HG03460 (cell line): Measurements from ENCODE around the gene ANKDD1B.
A peak's percentile ranks its signal among the peaks of the same experiment; 100 is the strongest.

Experiments
- ATAC-seq: cut with Tn5 transposase; IDR thresholded peaks from one replicate; pipeline ENCODE4 v1.9.1; 2021; ENCODE audit not compliant: unreplicated experiment

The ANKDD1B gene

GRCh38 chr5:75659791-75660450 lies 48.7 kb downstream of the ANKDD1B start:
- no peak for ATAC-seq

DNA sequence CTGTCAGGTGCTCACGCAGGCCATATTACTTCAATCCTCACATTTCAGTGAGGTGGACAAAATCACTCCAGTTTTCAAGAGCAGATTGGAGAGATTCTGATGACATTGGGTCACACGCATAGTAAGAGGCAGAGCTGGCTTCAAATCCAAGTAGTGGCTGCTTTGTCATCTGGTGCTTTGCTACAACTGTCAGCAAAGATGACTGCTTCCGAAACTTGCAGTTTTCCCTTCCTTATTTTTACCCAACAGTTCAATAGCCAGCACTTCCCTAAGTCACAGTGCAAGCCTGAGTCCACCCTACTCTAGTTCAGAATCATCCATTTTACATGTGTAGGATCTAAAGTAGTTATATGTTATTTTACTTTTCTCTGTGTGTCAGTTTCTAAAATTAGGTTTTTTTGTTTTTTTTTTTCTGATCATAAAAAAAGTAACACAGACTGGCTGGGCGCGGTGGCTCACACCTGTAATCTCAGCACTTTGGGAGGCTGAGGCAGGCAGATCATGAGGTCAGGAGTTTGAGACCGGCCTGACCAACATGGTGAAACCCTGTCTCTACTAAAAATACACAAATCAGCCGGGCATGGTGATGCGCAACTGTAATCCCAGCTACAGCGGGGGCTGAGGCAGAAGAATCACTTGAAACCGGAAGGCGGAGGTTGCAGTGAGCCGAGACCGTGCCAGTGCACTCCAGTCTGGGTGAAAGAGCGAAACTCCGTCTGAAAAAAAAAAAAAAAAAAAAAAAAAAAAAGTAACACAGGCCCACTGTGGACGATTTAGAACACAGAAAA lies 49.6 kb downstream of the ANKDD1B start:
- no peak for ATAC-seq

- no peak for ATAC-seq
Measured at GRCh38 chr5:75662061-75662460, 50.8 kb downstream of the ANKDD1B start.

- ATAC-seq, result no peak
Measured at GRCh38 chr5:75663579-75664284, 52.5 kb downstream of the ANKDD1B start.

GRCh38 chr5:75664979-75665378 lies 53.7 kb downstream of the ANKDD1B start:
- no peak for ATAC-seq

DNA sequence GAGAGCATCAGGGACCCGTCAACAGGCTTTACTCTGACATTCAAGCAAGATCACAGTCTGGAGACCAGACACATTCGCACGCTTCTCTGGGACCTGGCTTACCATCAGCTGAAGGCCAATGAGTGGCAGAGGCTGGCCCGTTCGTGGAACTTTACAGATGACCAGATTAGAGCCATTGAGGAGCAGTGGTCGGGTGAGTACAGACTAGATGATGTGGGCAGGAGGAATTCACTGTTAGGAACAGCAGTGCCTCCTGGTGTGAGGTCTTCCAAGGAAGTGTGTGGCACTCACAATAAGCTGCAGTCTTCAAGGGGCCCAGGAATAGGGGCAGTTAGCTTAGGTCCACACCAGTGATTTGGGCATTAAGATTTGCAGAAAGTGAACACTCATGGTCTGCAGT lies 55.5 kb downstream of the ANKDD1B start:
- no peak for ATAC-seq

- ATAC-seq, result no peak
Measured at GRCh38 chr5:75667586-75667985, 56.3 kb downstream of the ANKDD1B start.

DNA sequence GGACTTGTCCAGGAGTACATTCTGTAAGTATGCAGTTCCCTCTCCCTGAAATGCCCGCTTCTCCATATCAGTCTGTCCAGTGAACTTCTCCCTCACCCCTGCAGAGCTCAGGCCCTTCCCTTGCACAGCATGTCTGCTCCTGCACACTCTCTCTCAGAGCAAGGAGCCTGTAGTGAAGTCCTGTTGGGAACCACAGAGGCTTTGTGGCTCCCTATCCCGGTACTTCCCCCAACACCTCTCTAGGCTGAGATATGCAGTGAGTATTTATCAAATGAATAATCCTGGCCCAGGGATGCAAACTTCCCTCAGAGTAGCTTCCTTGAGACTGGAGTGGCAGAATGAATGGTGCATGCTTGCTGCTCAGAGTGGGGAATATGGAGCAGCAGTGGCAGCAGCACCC lies 57.2 kb downstream of the ANKDD1B start:
- no peak for ATAC-seq

DNA sequence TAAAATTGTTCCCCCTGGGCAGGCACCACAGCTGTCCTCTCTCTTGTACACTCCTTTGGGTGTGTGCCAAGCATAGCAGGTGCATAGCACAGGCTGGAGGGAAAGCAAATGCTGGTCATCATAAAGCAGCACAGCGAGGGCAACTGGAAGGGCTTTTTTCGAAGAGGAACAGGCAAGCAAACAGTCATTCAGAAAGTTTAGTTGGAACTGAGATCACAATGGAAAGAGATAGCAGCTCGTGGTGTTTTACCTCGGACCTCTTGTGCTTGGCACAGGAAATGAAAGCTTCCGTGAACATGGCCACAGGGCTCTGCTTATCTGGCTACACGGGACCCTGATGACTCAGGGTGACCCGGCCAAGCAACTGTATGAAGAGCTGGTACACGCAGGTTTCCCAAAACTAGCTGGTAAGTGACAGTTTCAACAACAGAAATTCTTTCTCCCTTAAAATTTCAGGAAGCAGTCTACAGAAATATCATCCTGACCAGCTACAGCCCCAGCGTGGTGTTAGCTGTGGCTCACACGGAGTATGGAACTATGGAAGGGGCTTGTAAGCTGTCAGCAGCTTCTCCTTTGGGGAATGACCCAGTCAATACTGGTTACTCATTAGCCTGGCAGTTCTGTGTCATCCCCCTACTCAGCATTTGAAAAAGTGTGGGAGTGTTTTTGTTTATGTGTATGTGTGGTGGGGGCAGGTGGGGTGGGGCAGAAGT lies 57.9 kb downstream of the ANKDD1B start:
- peak; percentile 92 for ATAC-seq

GRCh38 chr5:75670577-75670976 lies 59.3 kb downstream of the ANKDD1B start:
- ATAC-seq, result no peak

DNA sequence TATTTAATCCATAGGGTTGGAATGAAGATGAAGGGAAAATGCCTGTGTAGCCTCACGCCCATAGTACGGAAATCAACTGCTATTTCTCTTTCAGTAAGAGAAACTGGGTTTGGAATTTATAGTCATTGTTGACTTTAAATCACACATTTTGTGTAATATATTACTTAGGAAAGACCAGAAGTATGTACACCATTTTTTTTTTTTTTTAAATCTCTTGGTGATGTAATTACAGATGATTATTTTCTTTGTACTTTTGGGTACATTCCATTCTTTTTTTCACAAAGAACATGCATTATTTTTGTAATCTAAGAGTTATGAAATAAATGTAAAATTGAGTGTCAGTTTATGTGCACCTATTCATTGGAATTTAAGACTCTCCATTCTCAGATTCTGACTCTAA lies 60.3 kb downstream of the ANKDD1B start:
- ATAC-seq, result no peak

DNA sequence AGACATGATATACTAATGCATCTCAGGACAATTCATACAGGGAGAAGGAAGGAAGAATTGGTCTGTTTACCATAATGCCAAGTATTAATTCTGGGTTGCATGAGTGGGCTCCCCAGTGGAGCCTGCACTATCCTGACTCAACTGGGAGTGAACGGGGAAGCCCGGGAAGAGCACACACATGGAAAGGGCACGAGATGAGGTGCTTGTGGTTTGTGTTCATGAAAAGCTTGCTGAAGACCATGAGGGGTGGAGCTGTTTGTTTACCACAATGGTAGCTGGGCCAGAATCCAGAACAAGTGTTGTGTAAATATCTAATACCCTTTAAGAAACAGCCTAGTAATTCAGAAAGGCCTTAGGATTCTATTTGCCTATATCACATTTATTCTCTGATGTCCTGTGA lies 61.4 kb downstream of the ANKDD1B start:
- no peak for ATAC-seq

GRCh38 chr5:75675783-75676182 lies 64.5 kb downstream of the ANKDD1B start:
- ATAC-seq, result no peak

DNA sequence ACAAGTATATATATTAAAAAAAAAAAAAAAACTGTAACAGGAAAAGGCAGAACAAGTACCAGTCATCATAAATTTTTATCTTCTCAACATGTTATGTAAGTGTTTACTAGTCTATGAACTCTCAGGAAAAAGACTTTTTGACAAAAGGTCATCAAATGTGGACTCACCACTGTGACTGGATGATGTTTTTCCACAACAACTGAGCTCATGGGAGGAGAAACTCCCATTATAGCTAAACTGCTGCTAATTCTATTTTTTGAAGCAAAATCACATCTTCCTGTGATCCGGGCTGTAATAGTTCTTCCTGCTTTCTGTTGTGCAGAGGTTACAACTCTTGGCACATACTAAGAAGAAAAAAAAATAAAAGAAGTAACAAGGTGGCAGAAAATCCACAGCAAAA lies 66.4 kb downstream of the ANKDD1B start:
- ATAC-seq, result no peak

DNA sequence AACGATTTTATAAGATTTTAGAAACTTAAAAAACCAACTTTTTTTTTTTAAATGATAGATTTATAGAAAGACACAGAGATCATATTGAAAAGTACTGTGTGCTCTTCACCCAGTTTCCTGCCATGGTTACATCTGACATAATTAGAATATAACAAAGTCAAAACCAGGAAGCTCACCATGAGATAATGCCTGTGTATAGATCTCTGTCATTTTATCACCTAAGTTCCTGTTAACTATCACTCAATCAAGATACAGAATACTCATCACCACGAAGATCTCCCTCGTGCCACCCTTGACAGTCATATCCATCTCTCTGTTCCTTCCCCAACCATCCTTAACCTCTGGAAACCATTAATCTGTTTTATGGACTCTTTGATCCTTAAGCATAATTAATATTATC lies 66.9 kb downstream of the ANKDD1B start:
- no peak for ATAC-seq

DNA sequence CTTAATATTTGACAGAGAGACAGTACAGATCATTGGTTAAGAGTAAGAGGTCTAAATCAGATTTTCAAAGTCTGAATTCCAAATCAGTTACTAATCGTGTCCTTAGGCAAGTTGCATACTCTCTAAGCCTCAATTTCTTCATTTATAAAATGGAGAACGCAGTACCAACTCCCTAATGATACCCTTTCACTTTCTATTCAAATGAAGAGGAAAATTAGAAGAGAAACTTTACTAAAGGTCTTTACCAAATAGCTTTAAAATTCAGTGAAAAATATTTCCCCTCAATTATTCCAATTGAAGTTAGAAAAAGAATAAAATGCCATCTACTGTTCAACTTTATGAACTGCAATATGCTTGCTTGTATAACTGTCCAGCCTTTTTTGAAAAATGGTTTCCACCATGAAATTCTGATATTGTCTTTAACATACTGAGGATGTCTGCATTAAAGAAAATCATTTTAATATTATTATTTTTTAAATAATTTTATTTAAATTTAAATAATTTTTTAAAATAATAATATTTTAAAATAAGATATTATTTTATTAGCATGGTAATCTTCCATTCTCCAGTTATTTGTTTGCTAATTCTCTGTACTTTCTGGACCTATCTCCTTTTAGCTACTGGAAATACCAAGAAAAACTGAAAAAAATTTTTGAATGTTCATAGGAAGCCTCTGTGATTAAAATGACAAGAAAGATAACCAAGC lies 70.0 kb downstream of the ANKDD1B start:
- no peak for ATAC-seq

- no peak for ATAC-seq
Measured at GRCh38 chr5:75685141-75685540, 73.9 kb downstream of the ANKDD1B start.

DNA sequence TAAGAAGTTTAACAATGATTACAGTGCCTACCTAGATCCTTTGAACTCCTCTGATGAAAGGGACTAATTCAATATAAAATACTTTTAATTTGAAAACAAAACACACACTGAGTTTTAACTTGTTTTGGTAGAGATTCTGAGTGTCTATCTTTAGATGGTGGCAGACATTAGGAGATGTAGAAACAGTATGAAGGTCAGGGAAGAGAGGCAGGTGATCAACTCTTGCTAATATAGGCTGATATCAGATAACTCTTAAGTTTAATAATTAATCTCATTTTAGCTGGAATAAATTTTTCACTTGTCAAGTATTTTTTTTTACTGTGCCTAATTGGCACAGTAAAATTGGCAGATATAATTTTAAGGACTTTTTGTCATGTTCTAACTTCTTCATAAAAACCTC lies 75.2 kb downstream of the ANKDD1B start:
- no peak for ATAC-seq

GRCh38 chr5:75690669-75691068 lies 79.4 kb downstream of the ANKDD1B start:
- ATAC-seq, result no peak

DNA sequence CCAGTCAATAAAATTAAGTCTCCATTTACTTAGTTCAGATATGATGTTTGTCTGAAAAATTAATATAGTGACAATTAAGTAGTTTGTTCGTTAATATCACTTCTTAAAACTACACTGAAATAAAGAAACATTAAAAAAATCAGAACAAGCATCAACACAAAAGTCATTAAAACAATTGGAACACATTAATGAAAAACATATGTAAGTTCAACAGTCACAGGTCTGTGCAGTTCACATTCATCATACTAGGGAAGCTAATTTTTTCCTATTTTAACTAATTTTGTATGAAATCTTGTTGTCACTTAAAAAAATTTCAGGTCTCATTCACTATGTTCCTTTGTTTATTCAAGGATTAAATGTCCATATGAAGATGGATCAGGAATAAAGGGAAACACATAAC lies 83.5 kb downstream of the ANKDD1B start:
- no peak for ATAC-seq
